Spleen (tissue), 7 donors: ENCODE data around the gene OXT.

Experiments used
- CTCF ChIP-seq, 11 experiments: fragments of 200-600 bp in 7 of 11; fragments of 450-650 bp in 4 of 11; sonication (generic) in 4 of 11; IDR thresholded peaks in 8 of 11; conservative IDR thresholded peaks in 3 of 11; 1 replicate in 7 of 11; 2 replicates in 4 of 11; pipeline versions ENCODE4 v1.4.0 to v1.8.0; 2016 to 2021; ENCODE audit warnings: antibody characterized with exemption in 11 of 11, inconsistent platforms in 4 of 11, mild to moderate bottlenecking in 1 of 11
- POLR2A ChIP-seq, 3 donors: fragments of 450-650 bp; IDR thresholded peaks; one replicate each; pipeline ENCODE4 v1.5.1; 2017; ENCODE audit warnings: antibody characterized with exemption in 3 of 3, mild to moderate bottlenecking in 1 of 3
- donor health status: DM: no; HTN: no; CAD: no; lungs with moderate emphysema.
- donor health status: DM: no; HTN: no; CAD: no.
- donor health status: DM: no; HTN: no; CAD: no.

GRCh38 chr20:3027987-3028386, 43.4 kb upstream of the OXT start:
- no peak for TF ChIP-seq CTCF (IDR thresholded peaks at IDR 0.05 in 8 of 11, conservative IDR thresholded peaks at IDR 0.05 in 3 of 11)
- no peak for TF ChIP-seq POLR2A (IDR thresholded peaks at IDR 0.05)
